HCT116 (cell line): ENCODE measurements around the gene RAB9A.

Experiments
- EZH2 ChIP-seq: fragments of 200-600 bp; sonication (generic); IDR thresholded peaks from 2 replicates; pipeline ENCODE4 v1.6.1; 2017; ENCODE audit warnings: antibody characterized with exemption, mixed run types
- EZH2phosphoT487 ChIP-seq: fragments of 200-600 bp; IDR thresholded peaks from 2 replicates; pipeline ENCODE4 v1.6.1; 2018; ENCODE audit warnings: antibody characterized with exemption, borderline replicate concordance
- POLR2A ChIP-seq: IDR thresholded peaks from 2 replicates; pipeline ENCODE4 v1.7.0; 2011; ENCODE audit warnings: borderline replicate concordance; ENCODE audit not compliant: insufficient read depth, insufficient read length; ENCODE audit errors: extremely low read depth
- RAD21 ChIP-seq: IDR thresholded peaks from 2 replicates; pipeline ENCODE4 v1.6.1; 2012; ENCODE audit warnings: low read depth, mild to moderate bottlenecking
- ZFX ChIP-seq: fragments of 450-650 bp; IDR thresholded peaks from 2 replicates; pipeline ENCODE4 v1.6.1; 2017
- ZNF274 ChIP-seq: fragments of 200-500 bp; sonication (Bioruptor generic); IDR thresholded peaks from 2 replicates; pipeline ENCODE4 v1.6.1; 2014; ENCODE audit warnings: mild to moderate bottlenecking, low read depth, low read length, inconsistent platforms
- TF ChIP-seq, protein P1 (sequence below): IDR thresholded peaks from 2 replicates; pipeline ENCODE4 v1.6.1; 2012
- TF ChIP-seq, protein P2 (sequence below), 3 experiments: fragments of 200-600 bp in 1 of 3; sonication (generic) in 1 of 3; IDR thresholded peaks in 2 of 3; conservative IDR thresholded peaks in 1 of 3; 2 replicates each; pipeline ENCODE4 v1.5.1; 2012 to 2017; ENCODE audit warnings: low read depth in 2 of 3, low read length in 2 of 3, antibody characterized with exemption in 1 of 3, borderline replicate concordance in 1 of 3, control low read depth in 1 of 3, mild to moderate bottlenecking in 1 of 3, mixed read lengths in 1 of 3, mixed run types in 1 of 3, moderate library complexity in 1 of 3; ENCODE audit not compliant: insufficient read depth in 1 of 3

GRCh38 chrX:13654116-13654515 lies 34.8 kb upstream of the RAB9A start:
- TF ChIP-seq POLR2A (no peak), ZFX (no peak), ZNF274 (no peak), EZH2phosphoT487 (no peak), EZH2 (no peak), RAD21 (no peak)
- TF ChIP-seq, protein P1, sequence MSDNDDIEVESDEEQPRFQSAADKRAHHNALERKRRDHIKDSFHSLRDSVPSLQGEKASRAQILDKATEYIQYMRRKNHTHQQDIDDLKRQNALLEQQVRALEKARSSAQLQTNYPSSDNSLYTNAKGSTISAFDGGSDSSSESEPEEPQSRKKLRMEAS, result no peak
- TF ChIP-seq, protein P2, sequence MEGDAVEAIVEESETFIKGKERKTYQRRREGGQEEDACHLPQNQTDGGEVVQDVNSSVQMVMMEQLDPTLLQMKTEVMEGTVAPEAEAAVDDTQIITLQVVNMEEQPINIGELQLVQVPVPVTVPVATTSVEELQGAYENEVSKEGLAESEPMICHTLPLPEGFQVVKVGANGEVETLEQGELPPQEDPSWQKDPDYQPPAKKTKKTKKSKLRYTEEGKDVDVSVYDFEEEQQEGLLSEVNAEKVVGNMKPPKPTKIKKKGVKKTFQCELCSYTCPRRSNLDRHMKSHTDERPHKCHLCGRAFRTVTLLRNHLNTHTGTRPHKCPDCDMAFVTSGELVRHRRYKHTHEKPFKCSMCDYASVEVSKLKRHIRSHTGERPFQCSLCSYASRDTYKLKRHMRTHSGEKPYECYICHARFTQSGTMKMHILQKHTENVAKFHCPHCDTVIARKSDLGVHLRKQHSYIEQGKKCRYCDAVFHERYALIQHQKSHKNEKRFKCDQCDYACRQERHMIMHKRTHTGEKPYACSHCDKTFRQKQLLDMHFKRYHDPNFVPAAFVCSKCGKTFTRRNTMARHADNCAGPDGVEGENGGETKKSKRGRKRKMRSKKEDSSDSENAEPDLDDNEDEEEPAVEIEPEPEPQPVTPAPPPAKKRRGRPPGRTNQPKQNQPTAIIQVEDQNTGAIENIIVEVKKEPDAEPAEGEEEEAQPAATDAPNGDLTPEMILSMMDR (IDR thresholded peaks at IDR 0.05 in 2 of 3, conservative IDR thresholded peaks at IDR 0.05 in 1 of 3; ENCODE audit: borderline replicate concordance in 1 of 3, insufficient read depth in 1 of 3, low read depth in 2 of 3, low read length in 2 of 3), result no peak
